ENCODE measurements around the gene COPS2.
"Not testable (repeated sequence)": the region's sequence is repeated elsewhere in the genome, so short reads cannot be mapped to it uniquely, and the experiment has no call there.

The COPS2 gene

DNA sequence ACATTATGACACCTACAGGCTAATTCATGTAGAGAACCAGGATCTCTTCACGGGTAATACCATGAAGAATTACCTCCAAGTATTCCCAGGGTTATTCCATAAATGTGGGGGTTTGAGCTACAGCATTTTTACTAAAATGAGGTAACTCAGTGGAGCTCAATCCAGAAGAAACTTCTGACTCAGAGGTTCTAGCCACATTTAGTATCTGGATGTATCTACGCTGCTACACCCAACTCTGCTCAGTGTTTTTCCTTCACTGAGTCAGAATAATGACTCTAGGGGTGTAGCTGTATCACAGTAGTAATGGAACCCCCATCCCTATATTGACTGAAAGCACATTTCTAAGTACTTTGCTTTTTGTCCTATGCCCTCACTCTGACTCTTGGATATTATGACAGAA lies 52.4 kb downstream of the COPS2 start:
- DNase-seq (ENCODE audit: low spot score) = no peak

GRCh38 chr15:49101536-49101935 lies 53.9 kb downstream of the COPS2 start:
- DNase-seq (ENCODE audit: low spot score) = no peak

GRCh38 chr15:49096090-49096750 lies 59.2 kb downstream of the COPS2 start:
- DNase-seq (ENCODE audit: low spot score) = no peak

GRCh38 chr15:49094923-49095322 lies 60.5 kb downstream of the COPS2 start:
- no peak for DNase-seq (ENCODE audit: low spot score)

DNA sequence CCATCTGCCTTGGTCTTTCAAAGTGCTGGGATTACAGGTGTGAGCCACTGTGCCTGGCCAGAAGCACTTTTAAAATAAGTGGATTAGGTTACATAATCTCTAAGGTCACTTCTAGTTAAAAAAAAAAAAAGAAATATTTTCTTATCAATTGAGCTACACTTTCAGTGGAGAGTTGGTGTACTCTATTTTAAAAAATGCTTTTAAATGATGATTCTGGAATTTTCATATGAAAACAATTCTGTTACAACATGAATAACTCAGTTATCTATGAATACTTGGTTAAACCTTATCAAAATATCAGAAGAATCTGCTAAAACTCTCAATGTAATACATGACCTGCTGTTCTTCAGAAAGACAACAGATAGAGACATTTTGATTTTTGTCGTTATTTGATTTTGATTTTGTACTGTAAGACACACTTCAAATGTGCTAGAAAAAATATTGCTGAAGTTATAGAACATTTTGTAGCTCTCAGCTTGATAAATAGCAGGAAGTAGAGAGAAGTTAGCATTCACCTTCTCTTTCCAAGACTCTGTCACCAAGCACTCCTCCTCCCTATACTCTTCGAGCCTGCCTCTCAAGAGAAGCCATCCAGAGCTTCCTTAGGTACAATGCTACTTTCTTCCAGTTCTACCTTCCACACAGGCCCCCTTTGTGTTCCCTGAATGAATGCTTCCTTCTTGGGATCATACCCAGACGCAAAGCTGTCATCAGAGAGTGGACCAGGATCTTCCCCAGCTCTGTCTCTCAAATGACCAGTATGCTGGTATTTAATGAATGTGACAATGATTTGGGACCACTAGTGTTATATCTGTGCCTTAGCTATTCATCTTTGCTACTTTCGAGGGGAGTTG lies 61.9 kb downstream of the COPS2 start:
- DNase-seq (ENCODE audit: low spot score) = no peak

DNA sequence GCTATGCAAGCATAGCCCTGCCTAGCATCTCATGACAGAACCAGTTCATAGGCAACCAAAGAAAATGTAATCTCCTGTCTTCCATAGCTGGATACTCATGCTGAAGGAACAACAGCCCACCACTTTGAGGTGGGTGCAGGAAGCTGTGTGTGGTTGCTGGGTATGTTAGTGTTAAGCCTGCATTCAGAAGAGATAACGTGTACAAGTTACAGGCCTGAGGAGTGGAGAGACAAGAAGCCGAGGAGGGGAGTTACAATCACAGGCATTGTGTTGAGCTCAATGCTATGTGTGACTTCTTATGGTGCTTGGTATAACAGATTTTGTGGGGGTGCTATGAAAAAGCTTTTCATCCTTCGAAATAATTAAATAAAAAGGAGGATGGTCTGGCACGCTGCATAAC lies 66.4 kb downstream of the COPS2 start:
- DNase-seq (ENCODE audit: low spot score) = peak; percentile 72

- peak; percentile 60 for DNase-seq (ENCODE audit: low spot score)
These were observed 69.5 kb downstream of the COPS2 start for GRCh38 chr15:49085696-49086459.

GRCh38 chr15:49084285-49084570 lies 71.2 kb downstream of the COPS2 start:
- no peak for DNase-seq (ENCODE audit: low spot score)

- DNase-seq (ENCODE audit: low spot score) = no peak
These were observed 71.8 kb downstream of the COPS2 start for GRCh38 chr15:49083401-49084284.

DNA sequence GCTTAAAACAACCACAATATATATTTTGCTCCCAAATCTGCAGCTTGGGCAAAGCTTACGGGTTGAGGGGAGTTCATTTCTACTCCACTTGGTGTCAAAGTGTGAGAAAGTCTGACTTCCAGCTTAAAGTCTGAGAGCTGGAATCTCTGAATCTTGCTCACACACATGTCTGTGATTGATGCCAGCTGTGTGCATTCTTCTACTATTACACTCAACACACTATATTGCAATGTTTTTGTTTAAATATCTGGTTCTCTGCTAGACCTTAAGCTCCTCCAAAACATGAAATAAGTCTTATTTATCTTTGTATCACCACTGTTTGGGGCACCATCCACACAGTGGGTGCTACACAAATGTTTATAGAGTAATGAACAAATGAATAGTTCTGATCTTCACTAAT lies 72.4 kb downstream of the COPS2 start:
- no peak for DNase-seq (ENCODE audit: low spot score)

- no peak for DNase-seq (ENCODE audit: low spot score)
These were observed 75.9 kb downstream of the COPS2 start for GRCh38 chr15:49079340-49080039.

GRCh38 chr15:49075881-49076280 lies 79.5 kb downstream of the COPS2 start:
- DNase-seq (ENCODE audit: low spot score) = no peak

GRCh38 chr15:49074589-49075287 lies 80.7 kb downstream of the COPS2 start:
- not testable (repeated sequence) for DNase-seq (ENCODE audit: low spot score)

All from Ammon's horn (tissue), 1 donor.